Amniotic stem cell (primary cell): ENCODE results near the gene IL21R.
"Not testable (repeated sequence)": the region's sequence is repeated elsewhere in the genome, so short reads cannot be mapped to it uniquely, and the experiment has no call there.

Experiments used
- DNase-seq: peaks from one replicate; lab custom pipeline; 2025; lab: John Stamatoyannopoulos, UW

IL21R gene

GRCh38 chr16:27374804-27375425 lies 27.1 kb upstream of the IL21R start:
- peak; percentile 21 for DNase-seq

DNA sequence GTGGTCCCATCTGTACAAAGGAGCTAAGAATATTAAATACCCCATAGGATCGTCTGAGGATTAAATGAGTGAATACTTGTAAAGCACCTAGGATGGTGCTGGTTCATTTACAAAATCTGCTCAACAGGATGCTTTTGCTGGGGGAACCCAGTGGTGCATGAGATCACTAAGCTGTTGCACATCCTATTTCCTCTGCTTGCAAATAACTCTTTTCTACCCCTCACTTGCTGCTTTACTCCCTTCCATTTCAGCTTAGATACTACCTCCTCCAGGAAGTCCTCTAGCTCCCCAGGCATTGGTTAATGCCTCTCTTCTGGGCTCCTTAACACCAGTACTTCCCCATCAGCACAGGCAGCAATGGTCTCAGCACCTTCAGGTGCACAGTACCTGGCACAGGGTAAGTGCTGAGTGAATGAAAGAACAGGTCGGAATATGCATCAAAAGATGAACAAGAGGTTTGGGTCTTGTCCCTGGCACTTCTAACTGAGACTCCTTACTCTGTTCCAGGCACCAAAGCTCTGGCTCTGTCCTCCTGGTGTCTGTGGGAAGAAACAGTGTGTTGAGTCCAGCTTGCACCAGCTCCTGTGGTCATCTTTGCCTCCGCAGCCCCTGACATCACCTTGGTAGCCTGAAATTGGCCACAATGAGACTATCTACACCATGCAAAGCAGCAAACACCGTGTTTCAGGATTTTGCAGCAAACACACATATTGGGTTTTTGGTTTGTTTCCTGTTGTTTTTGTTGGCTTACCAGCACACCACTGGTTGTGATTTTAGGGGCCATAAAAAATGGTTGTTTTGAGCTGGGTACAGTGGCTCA lies 24.1 kb upstream of the IL21R start:
- DNase-seq = no peak

DNA sequence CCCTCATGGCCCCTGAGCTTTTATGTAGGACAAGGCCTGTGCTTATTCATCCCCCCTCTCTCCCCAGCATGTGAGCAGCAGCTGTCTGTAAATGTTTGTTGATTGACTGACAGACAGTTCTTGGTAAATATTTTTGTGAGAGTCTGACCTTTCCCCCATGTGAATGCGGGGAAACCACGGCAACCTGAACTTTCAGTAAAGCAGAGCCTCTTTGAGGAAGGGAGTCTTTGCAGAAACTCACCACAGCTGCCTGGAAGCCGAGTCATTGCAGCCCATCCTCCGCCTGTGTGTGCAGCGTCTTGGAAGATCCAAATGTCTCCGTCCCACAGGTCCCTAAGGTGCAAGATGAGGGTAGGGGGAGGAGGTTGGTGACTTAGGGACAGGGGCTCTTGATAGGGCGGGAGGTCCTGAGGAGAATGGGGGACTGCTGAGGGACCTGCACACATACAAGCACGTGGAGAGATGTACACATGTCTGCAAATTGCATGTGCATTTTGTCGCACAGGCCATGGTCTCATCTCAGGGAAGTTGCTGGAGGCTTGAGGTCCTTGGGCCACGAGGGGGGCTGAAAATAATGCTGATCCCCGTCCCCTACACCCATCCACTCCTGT lies 23.0 kb upstream of the IL21R start:
- no peak for DNase-seq

- no peak for DNase-seq
Measured at GRCh38 chr16:27379919-27380318, 22.1 kb upstream of the IL21R start.

DNA sequence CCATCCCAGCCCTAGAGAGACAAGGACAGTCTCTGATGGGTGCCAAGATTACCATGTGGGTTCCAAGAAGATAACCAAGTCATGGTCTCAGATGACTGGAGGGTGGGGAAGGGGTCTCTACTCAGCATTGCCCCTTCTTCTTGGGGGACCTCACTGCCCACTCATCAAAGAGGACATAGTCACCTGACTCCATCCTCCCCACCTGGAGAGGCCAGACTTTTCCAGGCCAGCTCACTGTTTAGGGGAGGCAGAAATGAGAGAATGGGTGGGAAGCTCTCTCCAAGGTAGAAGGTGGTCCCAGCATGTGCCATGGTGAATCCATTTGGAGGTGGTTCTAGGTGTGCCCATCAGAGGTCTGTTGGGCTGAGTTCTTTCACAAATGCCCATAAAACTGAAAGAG lies 20.7 kb upstream of the IL21R start:
- no peak for DNase-seq

- DNase-seq = no peak
Measured at GRCh38 chr16:27381974-27382855, 19.8 kb upstream of the IL21R start.

- DNase-seq = no peak
Measured at GRCh38 chr16:27383556-27384243, 18.3 kb upstream of the IL21R start.

DNA sequence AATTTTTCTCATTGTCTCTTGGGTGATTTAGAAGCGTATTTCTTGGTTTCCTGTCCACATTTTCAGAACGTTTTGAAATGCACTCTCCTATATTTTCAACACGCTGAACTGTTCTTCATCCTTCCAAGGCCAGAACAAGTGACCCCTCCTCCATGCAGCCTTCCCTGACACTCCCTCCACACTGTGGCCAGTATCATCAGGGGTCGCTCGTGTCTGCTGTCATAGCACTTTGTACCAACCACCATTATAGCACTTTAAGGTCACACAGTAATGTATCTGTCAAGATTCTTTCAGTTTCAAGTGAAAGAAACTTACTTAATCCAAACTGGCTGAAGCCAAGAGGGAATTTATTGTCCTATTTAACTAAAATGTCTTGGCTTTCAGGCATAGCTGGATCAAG lies 17.5 kb upstream of the IL21R start:
- no peak for DNase-seq

DNA sequence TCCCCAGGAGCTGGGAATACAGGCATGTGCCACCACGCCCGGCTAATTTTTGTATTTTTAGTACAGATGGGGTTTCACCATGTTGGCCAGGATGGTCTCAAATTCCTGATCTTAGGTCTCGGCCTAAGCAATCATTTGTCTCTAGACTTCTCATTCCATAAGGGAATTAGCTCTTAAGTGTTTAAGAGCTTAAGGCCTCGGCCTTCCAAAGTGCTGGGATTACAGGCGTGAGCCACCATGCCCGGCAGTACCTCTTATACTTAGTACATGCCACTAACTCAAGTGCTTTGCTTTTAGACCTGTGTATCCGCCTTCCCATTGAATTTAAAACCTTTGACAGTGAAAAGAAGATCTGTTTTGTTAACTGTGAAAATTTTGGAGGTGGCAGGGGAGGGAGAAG lies 16.6 kb upstream of the IL21R start:
- no peak for DNase-seq

DNA sequence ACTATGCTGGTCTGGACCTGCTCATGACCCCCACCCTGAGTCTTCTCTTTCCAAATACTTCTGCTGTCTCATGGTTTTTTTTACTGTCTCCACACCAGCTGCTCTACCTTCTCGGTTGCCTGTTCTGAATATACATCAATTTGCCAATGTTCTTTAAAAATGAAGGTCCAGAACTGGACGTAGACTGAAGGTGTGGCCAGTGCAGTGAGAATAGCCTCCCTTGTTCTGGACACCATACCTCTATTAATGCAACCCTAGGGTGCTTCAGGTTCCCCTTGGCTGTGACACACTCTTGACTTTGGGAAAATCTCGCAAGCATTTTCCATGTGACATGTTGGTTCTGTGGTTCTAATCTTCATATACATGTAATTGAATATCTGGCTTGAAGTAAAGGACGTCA lies 15.3 kb upstream of the IL21R start:
- DNase-seq = no peak

DNA sequence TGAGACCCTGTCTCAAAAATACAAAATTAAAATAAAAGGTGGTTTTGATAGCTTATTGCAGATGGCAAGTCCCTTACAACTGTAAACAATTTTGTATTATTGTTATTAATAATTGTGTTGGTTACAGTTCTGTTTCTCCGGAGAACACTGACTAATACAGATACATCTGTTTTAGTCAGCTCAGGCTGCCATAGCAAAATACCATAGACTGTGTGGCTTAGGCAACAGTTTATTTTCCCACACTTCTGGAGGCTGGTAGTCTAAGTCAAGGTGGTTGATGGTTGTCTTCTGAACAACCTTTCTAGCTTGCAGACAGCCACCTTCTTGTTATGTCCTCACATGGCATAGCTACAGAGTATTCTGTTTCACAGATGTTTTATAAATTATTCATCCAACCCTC lies 14.2 kb upstream of the IL21R start:
- DNase-seq = no peak

DNA sequence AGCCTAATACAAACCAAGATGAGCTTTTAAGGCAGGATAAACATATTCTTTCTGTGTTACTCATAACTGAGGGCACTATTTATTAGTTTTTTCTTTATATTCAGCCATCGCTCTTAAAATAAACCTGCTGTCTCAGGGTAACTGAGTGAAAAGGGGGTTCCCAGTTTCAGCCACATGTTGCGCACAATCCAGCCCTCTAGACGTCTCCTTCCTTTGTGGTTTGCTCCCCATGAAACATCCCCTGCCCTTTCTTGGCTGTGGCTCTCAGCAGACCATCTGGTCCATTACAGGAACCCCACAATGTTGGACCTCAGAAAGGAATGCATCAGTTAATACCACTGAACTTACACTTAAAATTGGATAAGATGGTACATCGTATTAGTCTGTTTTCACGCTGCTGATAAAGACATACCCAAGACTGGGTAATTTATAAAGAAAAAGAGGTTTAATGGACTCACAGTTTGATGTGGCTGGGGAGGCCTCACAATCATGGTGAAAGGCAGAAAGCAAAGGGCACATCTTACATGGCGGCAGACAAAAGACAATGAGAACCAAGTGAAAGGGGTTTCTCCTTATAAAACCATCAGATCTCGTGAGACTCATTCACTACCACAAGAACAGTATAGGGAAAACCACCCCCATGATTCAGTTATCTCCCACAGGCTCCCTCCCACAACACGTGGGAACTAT lies 12.6 kb upstream of the IL21R start:
- no peak for DNase-seq

DNA sequence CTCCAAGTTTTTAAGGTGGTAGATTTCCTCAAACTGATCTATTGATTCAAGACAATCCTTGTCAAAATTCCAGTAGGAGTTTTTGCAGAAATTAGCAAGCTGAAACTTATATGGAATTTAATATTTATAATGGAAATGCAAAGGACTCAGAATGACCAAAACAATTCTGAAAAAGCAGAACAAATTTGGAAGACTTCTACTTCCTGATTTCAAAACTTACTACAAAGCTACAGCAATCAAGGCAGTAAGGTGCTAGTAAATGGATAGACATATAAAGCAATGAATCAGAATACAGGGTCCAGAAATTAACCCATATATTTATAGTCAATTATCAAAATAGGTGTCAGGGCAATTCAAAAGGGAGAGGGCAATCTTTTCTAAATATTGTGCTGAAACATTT lies 11.8 kb upstream of the IL21R start:
- no peak for DNase-seq

- DNase-seq = no peak
Measured at GRCh38 chr16:27392671-27393070, 9.3 kb upstream of the IL21R start.

DNA sequence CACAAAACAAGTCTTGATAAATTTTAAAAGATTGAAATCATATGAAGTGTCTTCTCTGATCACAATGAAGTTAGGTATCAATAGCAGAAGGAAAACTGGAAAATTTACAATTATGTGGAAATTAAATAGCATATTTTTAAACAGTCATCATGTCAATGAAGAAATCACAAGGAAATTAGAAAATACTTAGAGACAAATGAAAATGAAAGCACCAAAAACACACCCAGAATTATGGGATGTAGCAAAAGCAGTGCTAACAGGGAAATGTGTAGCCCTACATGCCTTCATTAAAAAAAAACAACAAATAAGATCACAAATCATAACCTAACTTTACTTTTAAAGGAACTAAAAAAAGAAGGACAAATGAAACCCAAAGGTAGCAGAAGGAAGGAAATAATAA lies 7.5 kb upstream of the IL21R start:
- no peak for DNase-seq

DNA sequence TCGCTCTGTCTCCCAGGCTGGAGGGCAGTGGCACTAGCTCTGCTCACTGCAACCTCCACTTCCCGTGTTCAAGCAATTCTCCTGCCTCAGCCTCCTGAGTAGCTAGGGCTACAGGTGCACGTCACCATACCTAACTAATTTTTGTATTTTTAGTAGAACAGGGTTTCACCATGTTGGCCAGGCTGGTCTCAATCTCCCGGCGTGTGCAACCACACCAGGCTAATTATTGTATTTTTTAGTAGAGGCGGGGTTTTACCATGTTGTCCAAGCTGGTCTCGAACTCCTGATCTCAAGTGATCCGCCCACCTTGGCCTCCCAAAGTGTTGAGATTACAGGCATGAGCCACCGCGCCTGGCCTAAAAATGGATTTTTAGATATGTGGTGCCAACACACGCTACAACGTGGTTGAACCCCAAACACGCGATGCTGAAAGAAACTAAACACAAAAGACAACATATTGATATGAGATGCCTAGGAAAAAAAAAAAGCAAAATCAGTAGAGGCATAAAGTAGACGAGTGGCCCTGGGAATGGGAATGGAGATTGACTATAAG lies 3.6 kb upstream of the IL21R start:
- DNase-seq = not testable (repeated sequence)

- no peak for DNase-seq
Measured at GRCh38 chr16:27398894-27399853, 2.8 kb upstream of the IL21R start.

DNA sequence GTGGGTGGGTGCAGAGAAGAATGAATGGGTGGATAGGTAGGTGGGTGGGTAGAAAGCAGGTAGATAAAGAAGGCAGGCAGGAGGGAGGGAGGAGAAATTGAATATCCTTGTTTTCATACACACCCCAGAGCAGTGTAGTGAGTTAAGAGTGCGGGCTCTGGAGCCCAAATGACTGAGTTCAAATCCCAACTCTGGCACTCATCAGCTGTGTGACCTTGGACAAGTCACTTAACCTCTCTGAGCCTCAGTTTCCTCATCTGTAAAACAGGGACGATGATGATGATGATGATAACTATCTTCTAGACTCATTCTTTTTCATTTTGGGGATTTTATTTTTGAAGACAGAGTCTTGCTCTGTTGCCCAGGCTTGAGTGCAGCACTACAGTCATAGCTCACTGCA lies 2.0 kb upstream of the IL21R start:
- DNase-seq = no peak

DNA sequence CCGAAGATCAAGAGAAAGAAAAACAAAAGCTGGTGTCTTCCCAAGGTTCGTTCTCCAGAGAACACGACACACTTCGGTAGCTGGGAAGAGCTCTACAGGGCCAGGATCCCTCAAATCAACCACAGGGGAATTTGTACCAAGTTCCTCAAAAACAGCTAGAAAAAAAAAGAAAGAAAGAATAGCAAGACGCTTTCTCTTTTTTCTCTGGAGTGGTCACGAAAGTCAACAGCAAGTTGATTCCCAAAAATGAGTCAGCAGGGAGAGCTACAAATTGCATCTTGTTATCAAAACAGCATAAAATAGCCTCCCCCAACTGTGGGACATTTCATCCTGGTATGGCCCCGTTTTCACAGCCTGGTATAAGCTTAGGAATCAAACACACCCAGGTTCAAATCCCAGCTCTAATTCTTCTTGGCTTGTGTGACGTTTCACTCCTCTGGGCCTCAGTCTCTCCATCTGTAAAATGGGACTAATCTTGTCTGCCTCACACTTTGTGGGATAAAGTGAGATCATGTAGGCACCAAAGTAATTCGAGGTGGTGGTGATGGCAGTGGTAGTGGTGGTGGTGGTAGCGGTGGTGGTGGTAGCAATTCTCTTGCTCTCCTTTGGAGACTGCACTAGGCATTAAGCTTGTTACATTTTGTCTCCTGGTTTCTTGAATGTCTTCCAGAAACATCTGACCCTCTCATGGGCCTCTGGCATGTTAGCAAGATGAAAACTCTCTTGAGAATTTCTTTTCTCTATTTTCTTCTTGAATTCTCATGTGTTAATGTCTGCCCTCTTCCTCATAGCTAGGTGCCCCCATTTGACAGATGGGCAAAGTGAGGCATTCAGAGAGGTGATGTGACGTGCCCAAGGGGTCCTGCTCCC lies 988 bp upstream of the IL21R start:
- DNase-seq = no peak
